ENCODE measurements around the gene SMARCE1.

The SMARCE1 gene

GRCh38 chr17:40671282-40671681 lies 23.7 kb upstream of the SMARCE1 start:
- no peak overlapping the region for H3K4me3 ChIP-seq (ENCODE audit: insufficient read depth in 1 of 2, low read depth in 1 of 2, low read length in 2 of 2)
- no peak overlapping the region for H3K4me2 ChIP-seq (ENCODE audit: low read length, poor library complexity, severe bottlenecking)
- no peak overlapping the region for H2AK5ac ChIP-seq (ENCODE audit: low read length, severe bottlenecking)
- H3K18ac ChIP-seq (ENCODE audit: low read depth in 1 of 2, low read length in 2 of 2) = no peak overlapping the region
- H4K8ac ChIP-seq (ENCODE audit: low read length) = no peak overlapping the region
- H3K79me1 ChIP-seq (replicated peaks; ENCODE audit: low read length, poor library complexity, severe bottlenecking) = no peaks in the 10 kb centered on the region
- H3K27me3 ChIP-seq (ENCODE audit: control insufficient read depth in 1 of 2, insufficient read depth in 1 of 2, low read length in 2 of 2) = peaks cover 0 to 17% of the 10 kb centered on the region in 2 experiments
- H3K9ac ChIP-seq (ENCODE audit: low read length) = no peak overlapping the region
- no peak overlapping the region for H2BK15ac ChIP-seq (ENCODE audit: low read depth, poor library complexity, severe bottlenecking)
- H4K91ac ChIP-seq (ENCODE audit: low read length) = no peak overlapping the region
- H3K9me3 ChIP-seq (ENCODE audit: control insufficient read depth, low read length) = no peaks in the 10 kb centered on the region
- H3K27ac ChIP-seq (ENCODE audit: low read length, poor library complexity, severe bottlenecking) = no peak overlapping the region
- H2BK120ac ChIP-seq (ENCODE audit: low read depth, low read length) = no peak overlapping the region
- no peak overlapping the region for H2BK5ac ChIP-seq (ENCODE audit: low read depth, low read length, poor library complexity, severe bottlenecking)
- H2AFZ ChIP-seq (ENCODE audit: low read depth, low read length) = no peak overlapping the region
- H3K36me3 ChIP-seq (ENCODE audit: control insufficient read depth in 1 of 2, insufficient read depth in 2 of 2, low read depth in 1 of 2, low read length in 2 of 2) = no peaks in the 10 kb centered on the region
- no peak overlapping the region for H2BK12ac ChIP-seq (ENCODE audit: low read length in 2 of 2)
- 66% methylated on average over 4 of the region's 4 CpGs for WGBS
- no peak overlapping the region for H3K4ac ChIP-seq (ENCODE audit: low read depth in 1 of 2, low read length in 2 of 2)
- H3K14ac ChIP-seq (ENCODE audit: low read length in 2 of 2) = no peak overlapping the region
- H3K4me1 ChIP-seq (ENCODE audit: control insufficient read depth, insufficient read depth, low read depth, low read length) = peaks cover 4% of the 10 kb centered on the region
- H3K23ac ChIP-seq (ENCODE audit: low read length in 2 of 2) = no peak overlapping the region
- DNase-seq = no peak

GRCh38 chr17:40666331-40666730 lies 18.7 kb upstream of the SMARCE1 start:
- Histone ChIP-seq H3K4ac (ENCODE audit: low read depth in 1 of 2, low read length in 2 of 2) (no peak overlapping the region), H2BK15ac (ENCODE audit: low read depth, poor library complexity, severe bottlenecking) (no peak overlapping the region)

GRCh38 chr17:40664582-40665333 lies 17.1 kb upstream of the SMARCE1 start, which contains the start of gene KRT222:
TSS of gene KRT222 (minus strand) at chr17:40665177. CDS start at chr17:40665099, 78 bp downstream.
- H2BK15ac ChIP-seq (ENCODE audit: low read depth, poor library complexity, severe bottlenecking) = peak within 1 kb of the TSS; percentile 23
- H3K79me1 ChIP-seq (replicated peaks; ENCODE audit: low read length, poor library complexity, severe bottlenecking) = no peaks in the 10 kb centered on the region
- H3K27me3 ChIP-seq (ENCODE audit: control insufficient read depth in 1 of 2, insufficient read depth in 1 of 2, low read length in 2 of 2) = no peaks in the 10 kb centered on the region
- 15% methylated on average over 9 of the region's 12 CpGs for WGBS
- no peaks in the 10 kb centered on the region for H3K9me3 ChIP-seq (ENCODE audit: control insufficient read depth, low read length)
- peak within 1 kb of the TSS; percentile 44 for H3K4me2 ChIP-seq (ENCODE audit: low read length, poor library complexity, severe bottlenecking)
- peak within 1 kb of the TSS in 1 of 2 experiments; percentile 70 for H3K4me3 ChIP-seq (ENCODE audit: insufficient read depth in 1 of 2, low read depth in 1 of 2, low read length in 2 of 2)
- H2AFZ ChIP-seq (ENCODE audit: low read depth, low read length) = no peak within 1 kb of the TSS
- DNase-seq = no peak
- H2BK12ac ChIP-seq (ENCODE audit: low read length in 2 of 2) = no peak within 1 kb of the TSS
- no peak within 1 kb of the TSS for H2BK5ac ChIP-seq (ENCODE audit: low read depth, low read length, poor library complexity, severe bottlenecking)
- H4K91ac ChIP-seq (ENCODE audit: low read length) = no peak within 1 kb of the TSS
- peaks cover 6% of the 10 kb centered on the region for H3K4me1 ChIP-seq (ENCODE audit: control insufficient read depth, insufficient read depth, low read depth, low read length)
- H4K8ac ChIP-seq (ENCODE audit: low read length) = no peak within 1 kb of the TSS
- peak within 1 kb of the TSS; percentile 82 for H3K9ac ChIP-seq (ENCODE audit: low read length)
- H3K18ac ChIP-seq (ENCODE audit: low read depth in 1 of 2, low read length in 2 of 2) = no peak within 1 kb of the TSS
- no peak within 1 kb of the TSS for H3K14ac ChIP-seq (ENCODE audit: low read length in 2 of 2)
- no peak within 1 kb of the TSS for H3K4ac ChIP-seq (ENCODE audit: low read depth in 1 of 2, low read length in 2 of 2)
- H2AK5ac ChIP-seq (ENCODE audit: low read length, severe bottlenecking) = peak within 1 kb of the TSS; percentile 18
- H3K27ac ChIP-seq (ENCODE audit: low read length, poor library complexity, severe bottlenecking) = peak within 1 kb of the TSS; percentile 1
- H3K23ac ChIP-seq (ENCODE audit: low read length in 2 of 2) = no peak within 1 kb of the TSS
- no peak within 1 kb of the TSS for H2BK120ac ChIP-seq (ENCODE audit: low read depth, low read length)
- no peaks in the 10 kb centered on the region for H3K36me3 ChIP-seq (ENCODE audit: control insufficient read depth in 1 of 2, insufficient read depth in 2 of 2, low read depth in 1 of 2, low read length in 2 of 2)

More at GRCh38 chr17:40666331-40666730, 18.7 kb upstream of the SMARCE1 start:
- Histone ChIP-seq H4K91ac (ENCODE audit: low read length) (no peak overlapping the region), H3K27ac (ENCODE audit: low read length, poor library complexity, severe bottlenecking) (peak overlapping the region; percentile 79), H2BK5ac (ENCODE audit: low read depth, low read length, poor library complexity, severe bottlenecking) (no peak overlapping the region), H2BK120ac (ENCODE audit: low read depth, low read length) (no peak overlapping the region), H3K9ac (ENCODE audit: low read length) (no peak overlapping the region), H3K4me3 (ENCODE audit: insufficient read depth in 1 of 2, low read depth in 1 of 2, low read length in 2 of 2) (no peak overlapping the region), H3K4me2 (ENCODE audit: low read length, poor library complexity, severe bottlenecking) (no peak overlapping the region), H3K27me3 (ENCODE audit: control insufficient read depth in 1 of 2, insufficient read depth in 1 of 2, low read length in 2 of 2) (peaks cover 0 to under 1% of the 10 kb centered on the region in 2 experiments), H3K9me3 (ENCODE audit: control insufficient read depth, low read length) (no peaks in the 10 kb centered on the region), H3K14ac (ENCODE audit: low read length in 2 of 2) (no peak overlapping the region), H4K8ac (ENCODE audit: low read length) (no peak overlapping the region), H2BK12ac (ENCODE audit: low read length in 2 of 2) (no peak overlapping the region), H2AFZ (ENCODE audit: low read depth, low read length) (no peak overlapping the region), H3K18ac (ENCODE audit: low read depth in 1 of 2, low read length in 2 of 2) (no peak overlapping the region), H3K36me3 (ENCODE audit: control insufficient read depth in 1 of 2, insufficient read depth in 2 of 2, low read depth in 1 of 2, low read length in 2 of 2) (no peaks in the 10 kb centered on the region), H3K79me1 (replicated peaks; ENCODE audit: low read length, poor library complexity, severe bottlenecking) (no peaks in the 10 kb centered on the region), H3K4me1 (ENCODE audit: control insufficient read depth, insufficient read depth, low read depth, low read length) (peaks cover 6% of the 10 kb centered on the region), H3K23ac (ENCODE audit: low read length in 2 of 2) (no peak overlapping the region), H2AK5ac (ENCODE audit: low read length, severe bottlenecking) (no peak overlapping the region)
- DNase-seq = no peak

GRCh38 chr17:40663252-40663651 lies 15.6 kb upstream of the SMARCE1 start:
- Histone ChIP-seq H2BK15ac (ENCODE audit: low read depth, poor library complexity, severe bottlenecking) (no peak overlapping the region), H3K9ac (ENCODE audit: low read length) (no peak overlapping the region), H2BK120ac (ENCODE audit: low read depth, low read length) (no peak overlapping the region), H3K4me3 (ENCODE audit: insufficient read depth in 1 of 2, low read depth in 1 of 2, low read length in 2 of 2) (no peak overlapping the region), H3K18ac (ENCODE audit: low read depth in 1 of 2, low read length in 2 of 2) (no peak overlapping the region), H3K27me3 (ENCODE audit: control insufficient read depth in 1 of 2, insufficient read depth in 1 of 2, low read length in 2 of 2) (no peaks in the 10 kb centered on the region), H2BK12ac (ENCODE audit: low read length in 2 of 2) (no peak overlapping the region), H3K4ac (ENCODE audit: low read depth in 1 of 2, low read length in 2 of 2) (no peak overlapping the region), H3K14ac (ENCODE audit: low read length in 2 of 2) (no peak overlapping the region), H3K23ac (ENCODE audit: low read length in 2 of 2) (peak overlapping the region in 1 of 2 experiments; percentile 60), H2AK5ac (ENCODE audit: low read length, severe bottlenecking) (peak overlapping the region; percentile 73), H4K8ac (ENCODE audit: low read length) (no peak overlapping the region), H2BK5ac (ENCODE audit: low read depth, low read length, poor library complexity, severe bottlenecking) (no peak overlapping the region), H3K27ac (ENCODE audit: low read length, poor library complexity, severe bottlenecking) (no peak overlapping the region), H3K79me1 (replicated peaks; ENCODE audit: low read length, poor library complexity, severe bottlenecking) (no peaks in the 10 kb centered on the region), H3K9me3 (ENCODE audit: control insufficient read depth, low read length) (no peaks in the 10 kb centered on the region), H3K36me3 (ENCODE audit: control insufficient read depth in 1 of 2, insufficient read depth in 2 of 2, low read depth in 1 of 2, low read length in 2 of 2) (no peaks in the 10 kb centered on the region), H3K4me2 (ENCODE audit: low read length, poor library complexity, severe bottlenecking) (no peak overlapping the region), H3K4me1 (ENCODE audit: control insufficient read depth, insufficient read depth, low read depth, low read length) (peaks cover 6% of the 10 kb centered on the region), H4K91ac (ENCODE audit: low read length) (no peak overlapping the region), H2AFZ (ENCODE audit: low read depth, low read length) (no peak overlapping the region)
- 81% methylated on average over 2 of the region's 3 CpGs for WGBS
- no peak for DNase-seq

Measured in mesenchymal stem cell (in vitro differentiated cells and primary cell).